GM21723 (cell line): ENCODE data around the gene C22orf15.

Experiments used
- ATAC-seq: cut with Tn5 transposase; IDR thresholded peaks from one replicate; pipeline ENCODE4 v1.9.1; 2021; ENCODE audit warnings: mild to moderate bottlenecking, moderate library complexity; ENCODE audit not compliant: unreplicated experiment

C22orf15 gene

GRCh38 chr22:23786752-23787599 is 24.2 kb downstream of the C22orf15 start, which contains the start of gene SMARCB1:
TSS of gene SMARCB1 (plus strand) at chr22:23786966. CDS start at chr22:23787170, 204 bp downstream.
- ATAC-seq, result peak; percentile 57

GRCh38 chr22:23787600-23787896 is 24.8 kb downstream of the C22orf15 start:
- peak; percentile 11 for ATAC-seq

GRCh38 chr22:23787910-23788309 is 25.1 kb downstream of the C22orf15 start:
- ATAC-seq, result no peak

GRCh38 chr22:23789121-23789520 is 26.3 kb downstream of the C22orf15 start:
- ATAC-seq, result no peak

- no peak for ATAC-seq
Measured at GRCh38 chr22:23789638-23790037, 26.8 kb downstream of the C22orf15 start.

- ATAC-seq, result no peak
Measured at GRCh38 chr22:23790819-23791737, 28.3 kb downstream of the C22orf15 start.

GRCh38 chr22:23791738-23792645 is 29.2 kb downstream of the C22orf15 start:
- no peak for ATAC-seq

- no peak for ATAC-seq
Measured at GRCh38 chr22:23793326-23793725, 30.5 kb downstream of the C22orf15 start.

- no peak for ATAC-seq
Measured at GRCh38 chr22:23796461-23796860, 33.7 kb downstream of the C22orf15 start.

- ATAC-seq, result peak; percentile 51
Measured at GRCh38 chr22:23800297-23801237, 37.8 kb downstream of the C22orf15 start.

- no peak for ATAC-seq
Measured at GRCh38 chr22:23801238-23801821, 38.5 kb downstream of the C22orf15 start.

- no peak for ATAC-seq
Measured at GRCh38 chr22:23801886-23802377, 39.1 kb downstream of the C22orf15 start.

GRCh38 chr22:23803001-23803819 is 40.4 kb downstream of the C22orf15 start:
- no peak for ATAC-seq

GRCh38 chr22:23804781-23805291 is 42.0 kb downstream of the C22orf15 start:
- no peak for ATAC-seq

- no peak for ATAC-seq
Measured at GRCh38 chr22:23806837-23807236, 44.0 kb downstream of the C22orf15 start.

- ATAC-seq, result no peak
Measured at GRCh38 chr22:23812378-23812777, 49.6 kb downstream of the C22orf15 start.
